Neural cell (in vitro differentiated cells): ENCODE results near the gene KRTAP4-7.
"Not testable (repeated sequence)": the region's sequence is repeated elsewhere in the genome, so short reads cannot be mapped to it uniquely, and the experiment has no call there.

Experiments
- CTCF ChIP-seq: fragments of 450-650 bp; IDR thresholded peaks from 2 replicates; pipeline ENCODE4 v1.5.1; 2014; ENCODE audit warnings: antibody characterized with exemption, mild to moderate bottlenecking, moderate library complexity; ENCODE audit not compliant: poor library complexity, severe bottlenecking
- EP300 ChIP-seq: fragments of 450-650 bp; conservative IDR thresholded peaks from 2 replicates; pipeline ENCODE4 v1.6.1; 2014; ENCODE audit warnings: antibody characterized with exemption, mild to moderate bottlenecking, moderate library complexity; ENCODE audit not compliant: poor library complexity, severe bottlenecking
- EZH2 ChIP-seq: fragments of 200-600, 300-800 bp; shearing (Covaris generic), sonication (generic); IDR thresholded peaks from 2 replicates; pipeline ENCODE4 v1.6.1; 2014; ENCODE audit warnings: antibody characterized with exemption, low read length, borderline replicate concordance, mild to moderate bottlenecking; ENCODE audit not compliant: insufficient read depth, poor library complexity, severe bottlenecking

GRCh38 chr17:41105347-41105746, 21.4 kb downstream of the KRTAP4-7 start, which contains the start of gene KRTAP4-9:
- TF ChIP-seq EZH2, CTCF, EP300: not testable (repeated sequence)
